NCI-H2171 treated with DMSO at 0.1 percent for 48 hours (cell line): ENCODE measurements around the gene MTFR1L.

Experiments used
- DNase-seq: peaks from one replicate; lab custom pipeline; 2025; lab: John Stamatoyannopoulos, UW

Gene MTFR1L

GRCh38 chr1:25878690-25879089 is 58.9 kb downstream of the MTFR1L start:
- DNase-seq: no peak

GRCh38 chr1:25879675-25880074 is 59.9 kb downstream of the MTFR1L start:
- no peak for DNase-seq

- DNase-seq: no peak
These were observed 60.8 kb downstream of the MTFR1L start for GRCh38 chr1:25880518-25880917.

GRCh38 chr1:25881266-25881665 is 61.5 kb downstream of the MTFR1L start:
- no peak for DNase-seq
